IMR-90 (cell line): ENCODE measurements around the gene CD164L2. TPM values are rescaled to one million over a fixed set of nuclear protein-coding genes. Genes with fewer than 3 reads are reported as not detected.

ENCODE experiments used
- ATAC-seq: fragments of 200-7000 bp; cut with Tn5 transposase; 2 replicates; pipeline ENCODE4 v1.9.1; 2020; ENCODE audit warnings: low read depth, mild to moderate bottlenecking, moderate library complexity
- BruUV-seq: library from RNA; stranded (reverse); fragments of 400-500 nt; replicated peaks from 2 replicates; lab custom pipeline; 2021; lab: Mats Ljungman, UMichigan
- CTCF ChIA-PET: fragments of 300-600 bp; formaldehyde crosslinking; extraction: SDS; loops from one replicate; lab custom pipeline; 2021; ENCODE audit warnings: antibody characterized with exemption; lab: Yijun Ruan, JAX
- POLR2A ChIA-PET: fragments of 300-600 bp; sonication (Branson Sonifier 250); formaldehyde crosslinking; loops from one replicate; lab custom pipeline; 2022; ENCODE audit warnings: antibody characterized with exemption; ENCODE audit not compliant: unreplicated experiment; lab: Charles Lee
- DNase-seq: peaks from one replicate; pipeline ENCODE4 v3.0.0; 2013
- H2AFZ ChIP-seq: replicated peaks from 2 replicates; pipeline ENCODE3; 2013; ENCODE audit warnings: low read length, mild to moderate bottlenecking; ENCODE audit not compliant: poor library complexity
- H2AK5ac ChIP-seq: 2 replicates; pipeline ENCODE4 v1.6.1; 2013; ENCODE audit warnings: low read depth, low read length, inconsistent platforms
- H2AK9ac ChIP-seq: replicated peaks from 2 replicates; pipeline ENCODE3; 2013; ENCODE audit warnings: mild to moderate bottlenecking, low read depth, low read length, moderate library complexity; ENCODE audit not compliant: poor library complexity
- H2BK120ac ChIP-seq: 2 replicates; pipeline ENCODE4 v1.6.1; 2013; ENCODE audit warnings: low read depth, low read length, inconsistent platforms
- H2BK15ac ChIP-seq: 3 replicates; pipeline ENCODE4 v1.6.1; 2013; ENCODE audit warnings: low read depth, low read length, inconsistent platforms
- H2BK20ac ChIP-seq: 2 replicates; pipeline ENCODE4 v1.6.1; 2013; ENCODE audit warnings: low read depth, mild to moderate bottlenecking, inconsistent platforms, low read length, moderate library complexity
- H2BK5ac ChIP-seq: 2 replicates; pipeline ENCODE4 v1.6.1; 2013; ENCODE audit warnings: mild to moderate bottlenecking, low read depth, low read length, inconsistent platforms; ENCODE audit not compliant: poor library complexity, severe bottlenecking
- H3K14ac ChIP-seq: replicated peaks from 2 replicates; pipeline ENCODE4 v1.6.1; 2013; ENCODE audit warnings: low read depth, low read length, inconsistent platforms
- H3K18ac ChIP-seq: 2 replicates; pipeline ENCODE4 v1.6.1; 2013; ENCODE audit warnings: low read depth, low read length, control low read depth
- H3K23ac ChIP-seq: 2 replicates; pipeline ENCODE4 v1.6.1; 2013; ENCODE audit warnings: low read depth, low read length, inconsistent platforms
- H3K27ac ChIP-seq: 2 replicates; pipeline ENCODE4 v1.5.1; 2013; ENCODE audit warnings: mild to moderate bottlenecking, control low read depth, low read length; ENCODE audit not compliant: insufficient read depth
- H3K27me3 ChIP-seq: 2 replicates; pipeline ENCODE4 v1.6.1; 2013; ENCODE audit warnings: low read length; ENCODE audit not compliant: control insufficient read depth, insufficient read depth
- H3K36me3 ChIP-seq: 2 replicates; pipeline ENCODE4 v1.6.1; 2013; ENCODE audit warnings: low read length, mixed read lengths; ENCODE audit not compliant: control insufficient read depth, insufficient read depth
- H3K4ac ChIP-seq: 2 replicates; pipeline ENCODE4 v1.6.1; 2013; ENCODE audit warnings: low read depth, low read length, inconsistent platforms
- H3K4me1 ChIP-seq: 2 replicates; pipeline ENCODE4 v1.6.1; 2013; ENCODE audit warnings: low read length, mixed read lengths; ENCODE audit not compliant: control insufficient read depth, insufficient read depth
- H3K4me2 ChIP-seq: 2 replicates; pipeline ENCODE4 v1.6.1; 2013; ENCODE audit warnings: low read depth, mild to moderate bottlenecking, control low read depth, low read length, moderate library complexity
- H3K4me3 ChIP-seq: 2 replicates; pipeline ENCODE4 v1.5.1; 2013; ENCODE audit warnings: low read depth, mild to moderate bottlenecking, control low read depth, low read length, moderate library complexity; ENCODE audit not compliant: insufficient read depth
- H3K56ac ChIP-seq: 2 replicates; pipeline ENCODE4 v1.6.1; 2013; ENCODE audit warnings: low read length, inconsistent platforms; ENCODE audit not compliant: insufficient read depth; ENCODE audit errors: extremely low read depth
- H3K79me1 ChIP-seq, 2 experiments: 2 replicates each; pipeline ENCODE4 v1.6.1; 2013; ENCODE audit warnings: low read length in 2 of 2, inconsistent platforms in 1 of 2, low read depth in 1 of 2
- H3K9ac ChIP-seq: 2 replicates; pipeline ENCODE4 v1.6.1; 2013; ENCODE audit warnings: low read depth, low read length, control low read depth
- H3K9me1 ChIP-seq: 2 replicates; pipeline ENCODE4 v1.6.1; 2013; ENCODE audit warnings: low read length, inconsistent platforms; ENCODE audit not compliant: insufficient read depth
- H3K9me3 ChIP-seq: 2 replicates; pipeline ENCODE4 v1.6.1; 2013; ENCODE audit warnings: low read length; ENCODE audit not compliant: control insufficient read depth, insufficient read depth
- H4K20me1 ChIP-seq: 2 replicates; pipeline ENCODE4 v1.6.1; 2013; ENCODE audit warnings: low read length, inconsistent platforms; ENCODE audit not compliant: insufficient read depth
- H4K5ac ChIP-seq: 2 replicates; pipeline ENCODE4 v1.6.1; 2013; ENCODE audit warnings: mild to moderate bottlenecking, low read depth, low read length, control low read depth
- H4K8ac ChIP-seq, 2 experiments: 2 replicates each; pipeline ENCODE4 v1.6.1; 2013; ENCODE audit warnings: low read depth in 2 of 2, low read length in 2 of 2, control low read depth in 1 of 2, inconsistent platforms in 1 of 2
- H4K91ac ChIP-seq: 2 replicates; pipeline ENCODE4 v1.6.1; 2013; ENCODE audit warnings: low read depth, low read length, inconsistent platforms; ENCODE audit not compliant: insufficient read depth
- FOS ChIP-seq: fragments of 150-350 bp; IDR thresholded peaks from 2 replicates; pipeline ENCODE4 v1.6.1; 2016; ENCODE audit warnings: low read depth, low read length
- MAZ ChIP-seq: IDR thresholded peaks from 2 replicates; pipeline ENCODE4 v1.6.1; 2012; ENCODE audit warnings: low read depth, mild to moderate bottlenecking, low read length, improper control_type of control experiment, moderate library complexity, borderline replicate concordance
- NFE2L2 ChIP-seq: fragments of 150-350 bp; IDR thresholded peaks from 2 replicates; pipeline ENCODE4 v1.6.1; 2016; ENCODE audit warnings: low read depth, mild to moderate bottlenecking, low read length
- RFX5 ChIP-seq: IDR thresholded peaks from 2 replicates; pipeline ENCODE4 v1.8.0; 2012; ENCODE audit warnings: low read depth, mild to moderate bottlenecking, low read length, moderate library complexity
- WGBS, 2 experiments: methylation state at CpG; one replicate each; pipeline versions ENCODE4 v1.1.5 to v1.1.7; 2013; ENCODE audit warnings: missing lambda C conversion rate in 2 of 2; ENCODE audit not compliant: insufficient read length in 1 of 2; ENCODE audit errors: extremely low coverage in 2 of 2; 5-methylcytosine and 5-hydroxymethylcytosine counted together
- dilution Hi-C: fragments of 300-500 bp; cut with HindIII; formaldehyde crosslinking; loops from one replicate; pipeline ENCODE4 v1.14.3; 2018; ENCODE audit warnings: low sequenced_read_pairs; ENCODE audit not compliant: unreplicated experiment
- in situ Hi-C: fragments of 300-500 bp; cut with MboI; formaldehyde crosslinking; loops from 3 replicates; pipeline ENCODE4 v1.14.3; 2019; ENCODE audit warnings: low sequenced_read_pairs, inconsistent platforms, mixed read lengths
- intact Hi-C: fragments of 100-400 bp; cut with micrococcal nuclease; formaldehyde crosslinking; loops from 2 replicates; pipeline ENCODE4 v1.10.0; 2022
- polyA plus RNA-seq, 3 experiments: library from polyadenylated mRNA; depleted of rRNA; stranded (reverse); fragments of >200 nt; gene quantifications; 2 replicates each; pipeline ENCODE4 v1.2.3, GENCODE V29; 2012; ENCODE audit warnings: low replicate concordance in 1 of 3
- total RNA-seq: library from RNA; depleted of rRNA; stranded (reverse); fragments of >200 nt; gene quantifications from 2 replicates; pipeline ENCODE4 v1.2.3, GENCODE V29; 2012

Gene CD164L2
- total and polyA plus RNA-seq, 2 of the 4 experiments (the other 2 are of a cell fraction) = not detected

DNA sequence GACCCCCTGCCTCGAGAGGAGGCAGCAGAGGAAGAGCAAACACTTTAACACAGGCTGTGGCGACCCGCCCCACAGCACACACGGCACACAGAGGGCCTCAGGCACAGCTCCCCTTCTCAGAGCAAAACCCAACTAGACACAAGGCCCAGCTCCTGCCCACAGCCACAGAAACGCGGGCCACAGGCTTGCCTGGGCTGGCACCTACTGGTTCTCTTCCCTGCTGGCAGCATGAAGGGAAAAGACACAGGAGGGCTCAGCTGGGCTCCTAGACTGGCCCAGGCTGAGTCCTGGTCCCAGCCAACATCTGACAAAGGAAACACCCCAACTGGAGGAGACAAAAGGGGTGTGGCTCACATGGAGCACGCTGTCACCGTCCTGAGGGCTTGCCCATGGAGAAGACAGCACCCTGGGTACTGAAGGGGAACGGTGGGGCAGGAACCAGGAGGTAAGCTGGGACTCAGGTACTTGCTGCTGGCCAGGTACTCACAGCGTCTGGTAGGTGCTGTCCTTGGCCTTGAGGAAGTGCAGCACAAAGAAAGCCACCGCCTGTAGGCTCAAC lies 3.5 kb downstream of the CD164L2 start:
- CTCF ChIA-PET = no interaction called here
- 85% methylated on average over 3 of the region's 11 CpGs; no CpG with 5 or more reads in 1 of the 2 experiments for WGBS, 2 experiments
- intact Hi-C loops = no loop called here

More for the DNA sequence above, 3.5 kb downstream of the CD164L2 start:
- Histone ChIP-seq H2AK5ac (no peak overlapping the region), H3K4ac (no peak overlapping the region), H3K9ac (no peak overlapping the region), H3K18ac (no peak overlapping the region), H3K9me1 (no peaks in the 10 kb centered on the region), H3K36me3 (no peaks in the 10 kb centered on the region), H3K4me2 (no peak overlapping the region), H3K27ac (no peak overlapping the region), H2AK9ac (peak overlapping the region; percentile 70), H2AFZ (no peak overlapping the region), H3K9me3 (no peaks in the 10 kb centered on the region), H3K56ac (no peak overlapping the region), H2BK120ac (no peak overlapping the region), H2BK15ac (no peak overlapping the region), H4K8ac (no peak overlapping the region), H3K4me3 (no peak overlapping the region), H3K23ac (no peak overlapping the region), H2BK5ac (no peak overlapping the region), H3K14ac (no peak overlapping the region), H3K27me3 (peaks cover 34% of the 10 kb centered on the region), H4K91ac (no peak overlapping the region), H2BK20ac (no peak overlapping the region), H3K79me1 (no peaks in the 10 kb centered on the region), H4K5ac (no peak overlapping the region), H3K4me1 (no peaks in the 10 kb centered on the region), H4K20me1 (no peaks in the 10 kb centered on the region; the same call in 1 of the 2 replicates)
- no TSS peak for BruUV-seq
- in situ Hi-C loops = no loop called here
- no peak for ATAC-seq
- POLR2A ChIA-PET = no interaction called here
- DNase-seq = no peak
- TF ChIP-seq RFX5 (no peak), NFE2L2 (no peak), MAZ (no peak), FOS (no peak)
- dilution Hi-C loops = no loop called here
